K562 (cell line): Measurements from ENCODE around the gene PRRC2A. TPM values are rescaled to one million over a fixed set of nuclear protein-coding genes. Genes with fewer than 3 reads are reported as not detected.

Experiments used
- BRD9 ChIP-seq: fragments of 450-650 bp; IDR thresholded peaks from 2 replicates; pipeline ENCODE4 v1.6.1; 2018; ENCODE audit warnings: low read depth; ENCODE audit not compliant: partially characterized antibody
- FIP1L1 ChIP-seq: fragments of 200-400 bp; formaldehyde crosslinking; IDR thresholded peaks from 2 replicates; pipeline ENCODE4 v1.6.1; 2018; ENCODE audit warnings: mild to moderate bottlenecking, low read depth, low read length; ENCODE audit not compliant: poor library complexity, severe bottlenecking
- HNRNPK ChIP-seq: fragments of 200-400 bp; formaldehyde crosslinking; IDR thresholded peaks from one replicate; pipeline ENCODE4 v1.6.1; 2018; ENCODE audit warnings: mild to moderate bottlenecking, low read depth, low read length; ENCODE audit not compliant: poor library complexity, severe bottlenecking
- KLF1 ChIP-seq: fragments of 450-650 bp; IDR thresholded peaks from 2 replicates; pipeline ENCODE4 v1.6.1; 2016; ENCODE audit warnings: missing genetic modification characterization, missing compliant biosample characterization
- MAFG ChIP-seq: fragments of 450-650 bp; conservative IDR thresholded peaks from 2 replicates; pipeline ENCODE4 v1.6.1; 2016; ENCODE audit warnings: missing genetic modification characterization, missing compliant biosample characterization
- PRPF4 ChIP-seq: fragments of 200-400 bp; formaldehyde crosslinking; IDR thresholded peaks from one replicate; pipeline ENCODE4 v1.6.1; 2017; ENCODE audit warnings: low read length, low read depth, mild to moderate bottlenecking; ENCODE audit not compliant: insufficient read depth, poor library complexity, severe bottlenecking
- SAFB2 ChIP-seq: fragments of 200-400 bp; formaldehyde crosslinking; IDR thresholded peaks from 2 replicates; pipeline ENCODE4 v1.6.1; 2018; ENCODE audit warnings: borderline replicate concordance, low read length, low read depth, moderate library complexity; ENCODE audit not compliant: severe bottlenecking
- SMAD4 ChIP-seq: fragments of 250-450 bp; sonication (Bioruptor Pico); conservative IDR thresholded peaks from 2 replicates; pipeline ENCODE4 v1.8.0; 2021; ENCODE audit warnings: inconsistent platforms, mild to moderate bottlenecking, moderate library complexity
- SRSF7 ChIP-seq: fragments of 200-400 bp; formaldehyde crosslinking; optimal IDR thresholded peaks from 2 replicates; pipeline ENCODE3; 2017; ENCODE audit warnings: mild to moderate bottlenecking, low read depth, low read length
- ZBTB1 ChIP-seq: sonication (generic); formaldehyde crosslinking; IDR thresholded peaks from 2 replicates; pipeline ENCODE4 v1.8.1; 2023; ENCODE audit warnings: missing genetic modification reagents, low read depth, mild to moderate bottlenecking, borderline replicate concordance
- ZNF143 ChIP-seq: sonication (generic); formaldehyde crosslinking; IDR thresholded peaks from 2 replicates; pipeline ENCODE4 v1.9.0; 2022; ENCODE audit warnings: mild to moderate bottlenecking, missing genetic modification reagents
- ZNF408 ChIP-seq: fragments of 250-450 bp; sonication (Bioruptor Pico); IDR thresholded peaks from 2 replicates; pipeline ENCODE4 v1.4.0; 2020; ENCODE audit warnings: low read depth, mild to moderate bottlenecking, moderate library complexity
- polyA plus RNA-seq, 8 experiments: library from polyadenylated mRNA; depleted of rRNA in 4 of 8; stranded (reverse) in 5 of 8; unstranded in 3 of 8; fragments of >200 nt; fragmentation: Nextera tagmentation in 2 of 8; fragmentation: Illumina TruSeq in 1 of 8; extraction: Ambion mirVana in 2 of 8; extraction: Trizol in 1 of 8; gene quantifications; 2 replicates each; pipeline versions ENCODE4 v1.2.1 to v1.2.3, GENCODE V29; 2011 to 2014; ENCODE audit warnings: inconsistent platforms in 1 of 8, missing spikeins in 1 of 8
- total RNA-seq, 7 experiments: library from RNA; depleted of rRNA in 6 of 7; stranded (reverse); fragments of >200 nt in 6 of 7; fragmentation: Illumina TruSeq in 2 of 7; extraction: Trizol in 2 of 7; gene quantifications; 2 replicates each; pipeline versions ENCODE4 v1.2.1 to v1.2.3, GENCODE V29; 2011 to 2021; ENCODE audit warnings: low replicate concordance in 1 of 7
- TF ChIP-seq, protein P1 (sequence below), 2 experiments: fragments of 450-650 bp; IDR thresholded peaks; 2 replicates each; pipeline ENCODE4 v1.6.1; 2016; ENCODE audit warnings: mild to moderate bottlenecking in 2 of 2, borderline replicate concordance in 1 of 2, low read depth in 1 of 2, moderate library complexity in 1 of 2
- TF ChIP-seq, protein P2 (sequence below), 3 experiments: fragments of 200-800 bp in 1 of 3; fragments of 250-450 bp in 1 of 3; fragments of 450-650 bp in 1 of 3; sonication (Bioruptor Pico) in 1 of 3; sonication (Bioruptor generic) in 1 of 3; formaldehyde crosslinking in 1 of 3; IDR thresholded peaks; 2 replicates each; pipeline versions ENCODE4 v1.6.1 to v1.8.0; 2016 to 2022; ENCODE audit warnings: mild to moderate bottlenecking in 2 of 3, missing genetic modification characterization in 2 of 3, missing compliant biosample characterization in 1 of 3, moderate library complexity in 1 of 3

PRRC2A gene
- total and polyA plus RNA-seq, 9 of the 15 experiments (the other 6 are each of a cell fraction or from before 2014, with no cell fraction given): 1.0 to 332 (median 63.0) TPM

DNA sequence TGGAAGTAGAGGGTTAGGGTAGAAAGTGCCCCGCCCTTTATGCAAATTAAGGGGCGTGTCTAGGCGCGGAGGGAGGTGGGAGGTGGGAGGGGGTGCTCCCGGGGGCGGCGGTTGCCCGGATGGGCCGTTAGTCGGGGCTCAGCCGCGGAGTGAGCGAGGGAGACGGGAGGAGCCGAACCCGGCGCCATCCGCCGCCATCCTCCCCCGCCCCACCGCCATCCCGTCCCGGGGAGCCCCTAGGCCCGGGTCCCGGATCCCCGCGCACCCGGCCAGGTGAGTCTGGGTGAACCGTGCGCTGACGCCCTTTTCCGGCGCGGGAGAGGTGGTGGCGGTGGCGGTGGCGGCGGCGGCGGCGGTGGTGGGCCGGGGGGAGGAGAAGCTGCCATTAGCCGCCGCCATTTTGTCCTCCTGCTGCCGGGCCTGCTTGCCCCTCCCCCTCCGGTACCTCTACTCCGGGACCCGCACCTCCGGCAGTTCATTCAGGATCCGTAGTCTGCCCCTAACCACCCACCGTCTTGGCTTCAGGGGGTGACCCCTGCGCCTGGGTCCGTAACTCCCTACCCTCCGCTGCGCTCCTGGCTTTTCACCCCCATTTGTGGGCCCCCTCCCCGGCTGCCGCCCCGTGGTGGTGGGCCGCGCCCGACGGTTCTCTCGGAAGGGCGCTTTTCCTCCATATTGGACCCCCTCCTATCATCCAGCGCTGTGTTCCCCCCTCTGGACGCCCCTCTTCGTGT is at the start of gene PRRC2A (continued):
- TF ChIP-seq PRPF4: peak; percentile 34
- peak; percentile 92 for TF ChIP-seq BRD9
- TF ChIP-seq, protein P1, sequence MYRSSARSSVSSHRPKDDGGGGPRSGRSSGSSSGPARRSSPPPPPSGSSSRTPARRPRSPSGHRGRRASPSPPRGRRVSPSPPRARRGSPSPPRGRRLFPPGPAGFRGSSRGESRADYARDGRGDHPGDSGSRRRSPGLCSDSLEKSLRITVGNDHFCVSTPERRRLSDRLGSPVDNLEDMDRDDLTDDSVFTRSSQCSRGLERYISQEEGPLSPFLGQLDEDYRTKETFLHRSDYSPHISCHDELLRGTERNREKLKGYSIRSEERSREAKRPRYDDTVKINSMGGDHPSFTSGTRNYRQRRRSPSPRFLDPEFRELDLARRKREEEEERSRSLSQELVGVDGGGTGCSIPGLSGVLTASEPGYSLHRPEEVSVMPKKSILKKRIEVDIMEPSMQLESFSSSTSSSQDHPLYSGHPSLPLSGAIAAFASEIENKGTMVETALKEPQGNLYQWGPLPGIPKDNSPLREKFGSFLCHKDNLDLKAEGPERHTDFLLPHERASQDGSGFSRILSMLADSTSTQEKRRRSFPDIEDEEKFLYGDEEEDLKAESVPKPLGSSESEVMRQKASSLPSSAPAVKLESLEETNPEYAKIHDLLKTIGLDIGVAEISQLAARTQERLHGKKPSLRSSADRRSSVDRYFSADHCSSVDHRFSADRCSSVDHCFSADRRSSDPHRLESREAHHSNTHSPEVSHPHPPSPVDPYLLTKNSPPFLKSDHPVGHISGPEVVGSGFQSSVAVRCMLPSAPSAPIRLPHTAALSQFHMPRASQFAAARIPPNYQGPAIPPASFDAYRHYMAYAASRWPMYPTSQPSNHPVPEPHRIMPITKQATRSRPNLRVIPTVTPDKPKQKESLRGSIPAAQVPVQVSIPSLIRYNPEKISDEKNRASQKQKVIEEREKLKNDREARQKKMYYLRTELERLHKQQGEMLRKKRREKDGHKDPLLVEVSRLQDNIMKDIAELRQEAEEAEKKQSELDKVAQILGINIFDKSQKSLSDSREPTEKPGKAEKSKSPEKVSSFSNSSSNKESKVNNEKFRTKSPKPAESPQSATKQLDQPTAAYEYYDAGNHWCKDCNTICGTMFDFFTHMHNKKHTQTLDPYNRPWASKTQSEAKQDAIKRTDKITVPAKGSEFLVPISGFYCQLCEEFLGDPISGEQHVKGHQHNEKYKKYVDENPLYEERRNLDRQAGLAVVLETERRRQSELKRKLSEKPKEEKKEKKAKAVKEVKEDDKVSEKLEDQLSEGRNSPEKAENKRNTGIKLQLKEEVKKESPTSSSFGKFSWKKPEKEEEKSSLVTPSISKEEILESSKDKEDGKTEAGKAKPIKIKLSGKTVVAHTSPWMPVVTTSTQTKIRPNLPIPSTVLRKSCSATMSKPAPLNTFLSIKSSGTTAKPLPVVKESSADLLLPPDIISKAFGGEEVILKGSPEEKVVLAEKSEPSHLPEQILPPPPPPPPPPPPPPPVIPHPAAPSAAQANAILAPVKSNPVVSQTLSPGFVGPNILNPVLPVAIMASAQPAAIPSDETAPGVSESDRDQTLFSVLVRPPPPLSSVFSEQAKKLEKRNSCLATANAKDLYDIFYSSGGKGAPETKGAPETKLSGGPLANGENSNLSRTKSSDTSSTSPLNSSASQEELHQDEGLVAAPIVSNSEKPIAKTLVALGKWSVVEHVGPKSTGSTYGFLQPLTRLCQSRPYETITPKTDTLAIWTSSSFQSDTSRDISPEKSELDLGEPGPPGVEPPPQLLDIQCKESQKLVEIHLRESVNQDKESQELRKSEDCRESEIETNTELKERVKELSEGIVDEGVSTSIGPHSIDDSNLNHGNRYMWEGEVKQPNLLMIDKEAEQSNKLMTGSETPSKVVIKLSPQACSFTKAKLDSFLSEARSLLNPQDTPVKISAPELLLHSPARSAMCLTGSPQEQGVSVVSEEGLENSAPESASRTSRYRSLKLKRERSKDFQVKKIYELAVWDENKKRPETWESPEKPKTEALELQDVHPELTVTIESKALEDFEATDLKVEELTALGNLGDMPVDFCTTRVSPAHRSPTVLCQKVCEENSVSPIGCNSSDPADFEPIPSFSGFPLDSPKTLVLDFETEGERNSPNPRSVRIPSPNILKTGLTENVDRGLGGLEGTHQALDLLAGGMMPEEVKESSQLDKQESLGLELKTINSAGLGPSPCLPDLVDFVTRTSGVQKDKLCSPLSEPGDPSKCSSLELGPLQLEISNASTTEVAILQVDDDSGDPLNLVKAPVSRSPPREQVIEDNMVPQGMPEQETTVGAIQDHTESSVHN (IDR thresholded peaks at IDR 0.05; ENCODE audit: borderline replicate concordance in 1 of 2, low read depth in 1 of 2): no peak
- peak; percentile 58 for TF ChIP-seq FIP1L1
- TF ChIP-seq KLF1 (tag): no peak
- TF ChIP-seq MAFG (tag): no peak
- no peak for TF ChIP-seq SRSF7
- TF ChIP-seq ZNF143: no peak
- TF ChIP-seq ZNF408: no peak
- TF ChIP-seq HNRNPK: no peak
- TF ChIP-seq SAFB2: no peak
- peak; percentile 92 for TF ChIP-seq SMAD4 (CRISPR knock-in tag)
- peak; percentile 99 for TF ChIP-seq ZBTB1 (CRISPR knock-in tag)
- TF ChIP-seq, protein P2, sequence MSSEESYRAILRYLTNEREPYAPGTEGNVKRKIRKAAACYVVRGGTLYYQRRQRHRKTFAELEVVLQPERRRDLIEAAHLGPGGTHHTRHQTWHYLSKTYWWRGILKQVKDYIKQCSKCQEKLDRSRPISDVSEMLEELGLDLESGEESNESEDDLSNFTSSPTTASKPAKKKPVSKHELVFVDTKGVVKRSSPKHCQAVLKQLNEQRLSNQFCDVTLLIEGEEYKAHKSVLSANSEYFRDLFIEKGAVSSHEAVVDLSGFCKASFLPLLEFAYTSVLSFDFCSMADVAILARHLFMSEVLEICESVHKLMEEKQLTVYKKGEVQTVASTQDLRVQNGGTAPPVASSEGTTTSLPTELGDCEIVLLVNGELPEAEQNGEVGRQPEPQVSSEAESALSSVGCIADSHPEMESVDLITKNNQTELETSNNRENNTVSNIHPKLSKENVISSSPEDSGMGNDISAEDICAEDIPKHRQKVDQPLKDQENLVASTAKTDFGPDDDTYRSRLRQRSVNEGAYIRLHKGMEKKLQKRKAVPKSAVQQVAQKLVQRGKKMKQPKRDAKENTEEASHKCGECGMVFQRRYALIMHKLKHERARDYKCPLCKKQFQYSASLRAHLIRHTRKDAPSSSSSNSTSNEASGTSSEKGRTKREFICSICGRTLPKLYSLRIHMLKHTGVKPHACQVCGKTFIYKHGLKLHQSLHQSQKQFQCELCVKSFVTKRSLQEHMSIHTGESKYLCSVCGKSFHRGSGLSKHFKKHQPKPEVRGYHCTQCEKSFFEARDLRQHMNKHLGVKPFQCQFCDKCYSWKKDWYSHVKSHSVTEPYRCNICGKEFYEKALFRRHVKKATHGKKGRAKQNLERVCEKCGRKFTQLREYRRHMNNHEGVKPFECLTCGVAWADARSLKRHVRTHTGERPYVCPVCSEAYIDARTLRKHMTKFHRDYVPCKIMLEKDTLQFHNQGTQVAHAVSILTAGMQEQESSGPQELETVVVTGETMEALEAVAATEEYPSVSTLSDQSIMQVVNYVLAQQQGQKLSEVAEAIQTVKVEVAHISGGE (CRISPR knock-in tag; IDR thresholded peaks at IDR 0.05): peak in 2 of 3 experiments; percentile 18 to 79; a peak in 2 of 6 replicates
